Mucosa of descending colon (tissue), 3 donors: ENCODE results near the gene BICC1. TPM values are rescaled to one million over a fixed set of nuclear protein-coding genes. Genes with fewer than 3 reads are reported as not detected.

Experiments used
- ATAC-seq: fragments of 200-7000 bp; cut with Tn5 transposase; one replicate; pipeline ENCODE4 v1.9.1; 2020; ENCODE audit warnings: mild to moderate bottlenecking, moderate library complexity
- DNase-seq, 3 donors: peaks; one replicate each; pipeline ENCODE4 v3.0.0-alpha.2; 2020
- H3K36me3 ChIP-seq: fragments of 200-600 bp; one replicate; pipeline ENCODE4 v1.8.0; 2021; ENCODE audit warnings: low read depth, mild to moderate bottlenecking
- H3K4me1 ChIP-seq: fragments of 200-600 bp; one replicate; pipeline ENCODE4 v1.8.0; 2021; ENCODE audit warnings: low read depth, mild to moderate bottlenecking
- H3K4me3 ChIP-seq: fragments of 200-600 bp; one replicate; pipeline ENCODE4 v1.8.0; 2021; ENCODE audit warnings: mild to moderate bottlenecking
- H3K9me3 ChIP-seq: fragments of 200-600 bp; one replicate; pipeline ENCODE4 v1.8.0; 2021; ENCODE audit warnings: mild to moderate bottlenecking
- intact Hi-C, 2 donors: fragments of 100-400 bp; cut with DNase I in 1 of 2; cut with micrococcal nuclease in 1 of 2; formaldehyde crosslinking; loops; one replicate each; pipeline versions ENCODE4 v1.11.0 to v1.11.1; 2022; cut with DNase I, micrococcal nuclease
- total RNA-seq, 3 donors: library from RNA; stranded (reverse); fragmentation: NEBNext Ultra II Directional in 2 of 3; extraction: Animal tissue kit (Norgen Biotek cat#: 25700) in 2 of 3; gene quantifications; one replicate each; pipeline versions ENCODE4 v1.2.1 to v1.2.4, GENCODE V29; 2021 to 2023
- TF ChIP-seq, protein P1 (sequence below): fragments of 200-600 bp; IDR thresholded peaks from one replicate; pipeline ENCODE4 v1.8.0; 2022; ENCODE audit warnings: antibody characterized with exemption, mild to moderate bottlenecking
- donor health status: DM: no; HTN: no; CAD: no; lungs with moderate emphysema.
- donor health status: DM: no; HTN: no; CAD: no.
- donor health status: DM: no; HTN: yes; CAD: no.

The BICC1 gene
- total RNA-seq, 3 donors from 2014 or later = 1.1 to 5.9 (median 3.5) TPM

DNA sequence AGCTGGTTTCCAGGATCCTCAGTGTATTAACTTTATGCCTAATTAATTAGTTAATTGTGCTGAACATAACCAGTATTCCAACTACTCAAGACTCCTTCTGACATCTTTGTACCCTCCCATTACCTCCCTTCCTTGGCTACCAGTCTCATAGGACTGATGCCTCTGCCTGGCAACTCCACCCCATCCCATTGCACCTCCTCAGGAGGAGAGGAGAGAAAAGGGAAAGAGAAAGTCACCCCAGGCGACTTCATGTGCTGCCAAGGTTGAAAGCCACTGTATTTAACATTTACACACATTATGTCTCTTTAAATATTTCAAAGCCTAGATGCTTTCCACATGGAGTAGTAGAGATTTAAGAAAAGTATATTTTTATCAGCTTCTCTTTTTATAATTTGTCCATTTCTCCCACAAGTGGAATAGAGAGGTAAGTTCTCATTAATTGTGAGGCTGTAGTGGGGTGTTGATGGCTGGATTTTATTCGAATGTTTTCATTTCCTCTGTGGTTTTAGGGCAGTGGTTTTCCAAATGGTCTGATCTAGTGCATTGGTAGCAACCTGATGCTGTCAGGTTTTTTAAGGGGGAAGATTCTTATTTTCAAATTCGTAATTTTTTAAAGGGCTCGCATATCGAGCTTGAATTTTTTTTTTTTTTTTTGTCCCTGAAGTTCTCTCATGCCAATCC lies 148.0 kb downstream of the BICC1 start:
- no peaks in the 10 kb centered on the region for H3K9me3 ChIP-seq
- no peaks in the 10 kb centered on the region for H3K36me3 ChIP-seq
- no peaks in the 10 kb centered on the region for H3K4me1 ChIP-seq
- no peak overlapping the region for H3K4me3 ChIP-seq
- intact Hi-C loops = no loop called here
- DNase-seq (no peak), ATAC-seq (no peak)
- TF ChIP-seq, protein P1, sequence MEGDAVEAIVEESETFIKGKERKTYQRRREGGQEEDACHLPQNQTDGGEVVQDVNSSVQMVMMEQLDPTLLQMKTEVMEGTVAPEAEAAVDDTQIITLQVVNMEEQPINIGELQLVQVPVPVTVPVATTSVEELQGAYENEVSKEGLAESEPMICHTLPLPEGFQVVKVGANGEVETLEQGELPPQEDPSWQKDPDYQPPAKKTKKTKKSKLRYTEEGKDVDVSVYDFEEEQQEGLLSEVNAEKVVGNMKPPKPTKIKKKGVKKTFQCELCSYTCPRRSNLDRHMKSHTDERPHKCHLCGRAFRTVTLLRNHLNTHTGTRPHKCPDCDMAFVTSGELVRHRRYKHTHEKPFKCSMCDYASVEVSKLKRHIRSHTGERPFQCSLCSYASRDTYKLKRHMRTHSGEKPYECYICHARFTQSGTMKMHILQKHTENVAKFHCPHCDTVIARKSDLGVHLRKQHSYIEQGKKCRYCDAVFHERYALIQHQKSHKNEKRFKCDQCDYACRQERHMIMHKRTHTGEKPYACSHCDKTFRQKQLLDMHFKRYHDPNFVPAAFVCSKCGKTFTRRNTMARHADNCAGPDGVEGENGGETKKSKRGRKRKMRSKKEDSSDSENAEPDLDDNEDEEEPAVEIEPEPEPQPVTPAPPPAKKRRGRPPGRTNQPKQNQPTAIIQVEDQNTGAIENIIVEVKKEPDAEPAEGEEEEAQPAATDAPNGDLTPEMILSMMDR = no peak

DNA sequence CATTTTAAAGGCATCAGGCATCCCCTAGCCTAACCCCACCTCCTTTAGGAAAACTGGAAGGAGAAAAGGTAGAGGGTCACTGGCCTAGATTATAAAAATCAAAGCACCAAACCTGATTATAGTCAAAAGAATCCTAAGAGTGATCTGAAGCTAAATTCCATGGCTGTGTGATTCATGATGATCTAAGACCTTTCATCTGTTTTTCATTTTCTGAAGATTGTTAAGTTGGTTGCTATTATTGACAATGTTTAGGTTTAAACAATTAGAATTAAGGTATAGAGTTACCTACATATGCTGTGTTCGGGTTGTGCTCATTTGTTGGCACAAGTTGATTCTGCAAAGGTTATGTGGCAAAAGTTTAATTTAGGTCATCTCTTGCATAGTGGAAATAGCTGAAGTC lies 148.7 kb downstream of the BICC1 start:
- ATAC-seq (no peak), DNase-seq (no peak)
- intact Hi-C loops = no loop called here
- no peaks in the 10 kb centered on the region for H3K9me3 ChIP-seq
- H3K4me3 ChIP-seq = no peak overlapping the region
- TF ChIP-seq, protein P1 = no peak
- H3K36me3 ChIP-seq = no peaks in the 10 kb centered on the region
- H3K4me1 ChIP-seq = no peaks in the 10 kb centered on the region

DNA sequence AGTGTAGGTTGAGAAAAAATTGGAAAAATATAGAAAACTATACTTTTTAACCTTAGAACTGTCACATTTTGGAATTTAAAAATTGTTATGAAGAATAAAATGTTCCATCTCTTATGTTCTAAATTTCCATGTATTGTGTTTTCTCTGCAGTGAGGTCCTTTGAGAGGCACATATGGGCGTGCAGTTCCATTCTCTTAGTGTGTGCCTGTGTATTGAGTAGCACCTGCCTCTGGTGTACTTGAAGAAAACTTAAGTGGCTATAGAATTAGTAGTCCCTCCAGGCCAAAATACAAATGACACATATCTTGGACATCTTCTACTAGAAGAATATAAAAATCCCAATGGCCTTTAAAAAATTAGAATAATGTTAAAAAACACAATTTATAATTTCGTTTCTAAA lies 149.2 kb downstream of the BICC1 start:
- Histone ChIP-seq H3K4me3 (no peak overlapping the region), H3K9me3 (no peaks in the 10 kb centered on the region), H3K4me1 (no peaks in the 10 kb centered on the region), H3K36me3 (no peaks in the 10 kb centered on the region)
- ATAC-seq = no peak
- no peak for DNase-seq
- intact Hi-C loops = no loop called here
- TF ChIP-seq, protein P1 = no peak

DNA sequence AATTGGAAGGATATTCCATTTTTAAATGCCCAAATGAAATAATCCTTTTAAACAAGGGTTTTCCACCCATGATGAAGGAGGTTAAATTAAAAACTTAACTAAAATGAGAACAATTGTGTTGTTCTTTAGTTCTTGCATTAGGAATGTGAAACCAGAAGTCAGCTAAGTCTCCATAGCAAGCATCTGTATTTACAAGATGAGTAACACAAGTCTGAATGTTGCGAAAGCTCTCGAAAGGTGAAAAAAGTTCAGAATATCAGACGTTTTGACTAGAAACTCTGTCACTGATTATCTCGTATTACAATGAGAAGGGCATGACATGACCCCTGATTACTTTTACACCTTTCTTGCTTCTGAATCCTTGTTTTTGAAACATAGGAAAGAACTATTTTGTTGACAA lies 149.6 kb downstream of the BICC1 start:
- DNase-seq (no peak), ATAC-seq (no peak)
- no peaks in the 10 kb centered on the region for H3K4me1 ChIP-seq
- no peaks in the 10 kb centered on the region for H3K9me3 ChIP-seq
- no peaks in the 10 kb centered on the region for H3K36me3 ChIP-seq
- intact Hi-C loops = no loop called here
- H3K4me3 ChIP-seq = no peak overlapping the region
- TF ChIP-seq, protein P1 = no peak

DNA sequence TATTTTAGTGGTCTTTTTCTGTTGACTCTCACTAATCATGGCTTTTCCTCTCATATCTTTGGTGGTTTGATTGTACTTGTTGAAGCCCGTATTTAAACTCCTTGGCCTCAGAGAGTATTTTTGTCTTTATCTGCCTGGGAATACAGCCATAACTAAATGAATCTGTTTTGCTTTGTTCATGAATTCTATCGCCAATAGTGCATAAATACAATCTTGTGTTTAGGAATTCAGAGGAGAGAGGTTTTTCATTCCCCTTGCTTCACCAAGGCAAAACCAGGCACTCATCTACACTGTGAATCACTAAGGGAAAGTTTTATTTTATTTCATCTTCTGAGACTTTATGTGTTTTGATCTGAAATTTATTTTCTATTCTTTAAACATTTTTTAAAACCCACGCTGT lies 152.7 kb downstream of the BICC1 start:
- intact Hi-C loops = no loop called here
- Histone ChIP-seq H3K4me3 (no peak overlapping the region), H3K9me3 (no peaks in the 10 kb centered on the region), H3K4me1 (no peaks in the 10 kb centered on the region), H3K36me3 (no peaks in the 10 kb centered on the region)
- ATAC-seq (no peak), DNase-seq (no peak)
- TF ChIP-seq, protein P1 = no peak

DNA sequence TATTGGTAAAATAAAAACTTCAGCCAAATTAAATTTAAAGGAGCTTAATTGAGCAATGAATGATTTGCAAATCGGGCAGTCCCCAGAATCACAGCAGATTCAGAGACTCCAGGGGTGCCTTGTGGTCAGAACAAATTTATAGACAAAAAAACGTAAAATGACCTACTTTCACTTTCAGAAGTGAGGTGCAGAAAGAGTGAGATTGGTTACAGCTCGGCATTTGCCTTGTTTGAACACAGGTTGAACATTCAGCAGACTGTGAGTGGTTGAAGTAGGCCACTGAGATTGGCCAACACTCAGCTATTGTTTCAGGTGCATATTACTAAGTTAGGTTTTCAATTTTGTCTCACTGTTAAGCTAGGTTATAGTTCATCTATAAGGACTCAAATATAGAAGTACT lies 153.4 kb downstream of the BICC1 start:
- intact Hi-C loops = no loop called here
- ATAC-seq (peak; percentile 85), DNase-seq (peak in 1 of 3 donors; percentile 30)
- Histone ChIP-seq H3K9me3 (no peaks in the 10 kb centered on the region), H3K4me1 (no peaks in the 10 kb centered on the region), H3K36me3 (no peaks in the 10 kb centered on the region), H3K4me3 (no peak overlapping the region)
- TF ChIP-seq, protein P1 = no peak
